HFF-Myc (cell line): ENCODE data around the gene DUSP6.

Source experiments
- DNase-seq: peaks from one replicate; pipeline ENCODE4 v3.0.0-alpha.2; 2011; ENCODE audit warnings: low read depth; ENCODE audit errors: extremely low read depth
- H3K4me3 ChIP-seq: replicated peaks from 2 replicates; pipeline ENCODE4 v1.5.1; 2011; ENCODE audit warnings: low read depth, mild to moderate bottlenecking, control low read depth, low read length
- CTCF ChIP-seq: IDR thresholded peaks from 2 replicates; pipeline ENCODE4 v1.5.1; 2012; ENCODE audit warnings: mild to moderate bottlenecking, low read depth, low read length, control low read depth; ENCODE audit errors: missing control alignments

DUSP6 gene

GRCh38 chr12:89352492-89353187 is at the start of gene DUSP6:
Gene DUSP6, minus strand, starts transcription at chr12:89352501. Its CDS starts 462 bp downstream, at chr12:89352039.
- peak within 1 kb of the TSS; percentile 82 for H3K4me3 ChIP-seq
- peak; percentile 98 for DNase-seq
- no peak for TF ChIP-seq CTCF

GRCh38 chr12:89401433-89402058 is 49.2 kb upstream of the DUSP6 start:
- TF ChIP-seq CTCF: no peak
- DNase-seq: no peak
- no peak overlapping the region for H3K4me3 ChIP-seq

GRCh38 chr12:89400415-89400814 is 48.1 kb upstream of the DUSP6 start:
- TF ChIP-seq CTCF: no peak
- no peak for DNase-seq
- H3K4me3 ChIP-seq: no peak overlapping the region

- TF ChIP-seq CTCF: no peak
- H3K4me3 ChIP-seq: no peak overlapping the region
- no peak for DNase-seq
These were observed 43.4 kb upstream of the DUSP6 start for GRCh38 chr12:89395712-89396111.

- no peak for DNase-seq
- TF ChIP-seq CTCF: no peak
These were observed 41.3 kb upstream of the DUSP6 start for GRCh38 chr12:89393551-89394121.

GRCh38 chr12:89392391-89392790 is 40.1 kb upstream of the DUSP6 start:
- DNase-seq: no peak
- no peak for TF ChIP-seq CTCF
- no peak overlapping the region for H3K4me3 ChIP-seq

More at GRCh38 chr12:89393551-89394121, 41.3 kb upstream of the DUSP6 start:
- no peak overlapping the region for H3K4me3 ChIP-seq
